HG03378 (cell line): Measurements from ENCODE around the gene KDM5B.

Experiments used
- ATAC-seq: cut with Tn5 transposase; IDR thresholded peaks from one replicate; pipeline ENCODE4 v1.9.1; 2021; ENCODE audit warnings: mild to moderate bottlenecking, moderate library complexity; ENCODE audit not compliant: unreplicated experiment

The KDM5B gene

GRCh38 chr1:202688401-202688800, 119.8 kb downstream of the KDM5B start:
- ATAC-seq = no peak

GRCh38 chr1:202687798-202688197, 120.4 kb downstream of the KDM5B start:
- ATAC-seq = no peak

GRCh38 chr1:202687370-202687769, 120.9 kb downstream of the KDM5B start:
- ATAC-seq = no peak

GRCh38 chr1:202685641-202686040, 122.6 kb downstream of the KDM5B start:
- no peak for ATAC-seq

- no peak for ATAC-seq
These were observed 123.5 kb downstream of the KDM5B start for GRCh38 chr1:202684716-202685115.

- ATAC-seq = no peak
These were observed 125.2 kb downstream of the KDM5B start for GRCh38 chr1:202683029-202683428.

GRCh38 chr1:202682477-202682876, 125.7 kb downstream of the KDM5B start:
- ATAC-seq = no peak

- ATAC-seq = no peak
These were observed 126.3 kb downstream of the KDM5B start for GRCh38 chr1:202681736-202682420.

- no peak for ATAC-seq
These were observed 127.5 kb downstream of the KDM5B start for GRCh38 chr1:202680586-202681352.

GRCh38 chr1:202679406-202680177, 128.6 kb downstream of the KDM5B start:
- no peak for ATAC-seq

GRCh38 chr1:202677433-202677832, 130.8 kb downstream of the KDM5B start:
- ATAC-seq = no peak
